ENCODE measurements around the gene DDX39B.
"Not testable (repeated sequence)": the region's sequence is repeated elsewhere in the genome, so short reads cannot be mapped to it uniquely, and the experiment has no call there.

DDX39B gene

DNA sequence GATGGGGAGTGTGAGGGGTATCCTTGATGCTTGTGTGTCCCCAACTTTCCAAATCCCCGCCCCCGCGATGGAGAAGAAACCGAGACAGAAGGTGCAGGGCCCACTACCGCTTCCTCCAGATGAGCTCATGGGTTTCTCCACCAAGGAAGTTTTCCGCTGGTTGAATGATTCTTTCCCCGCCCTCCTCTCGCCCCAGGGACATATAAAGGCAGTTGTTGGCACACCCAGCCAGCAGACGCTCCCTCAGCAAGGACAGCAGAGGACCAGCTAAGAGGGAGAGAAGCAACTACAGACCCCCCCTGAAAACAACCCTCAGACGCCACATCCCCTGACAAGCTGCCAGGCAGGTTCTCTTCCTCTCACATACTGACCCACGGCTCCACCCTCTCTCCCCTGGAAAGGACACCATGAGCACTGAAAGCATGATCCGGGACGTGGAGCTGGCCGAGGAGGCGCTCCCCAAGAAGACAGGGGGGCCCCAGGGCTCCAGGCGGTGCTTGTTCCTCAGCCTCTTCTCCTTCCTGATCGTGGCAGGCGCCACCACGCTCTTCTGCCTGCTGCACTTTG is 33.6 kb upstream of the DDX39B start, which contains the start of gene TNF:
Gene TNF, plus strand, starts transcription at position 231 of the 567 bp plus-strand sequence. Its CDS starts 177 bp downstream, at position 408.
- DNase-seq: no peak

DNA sequence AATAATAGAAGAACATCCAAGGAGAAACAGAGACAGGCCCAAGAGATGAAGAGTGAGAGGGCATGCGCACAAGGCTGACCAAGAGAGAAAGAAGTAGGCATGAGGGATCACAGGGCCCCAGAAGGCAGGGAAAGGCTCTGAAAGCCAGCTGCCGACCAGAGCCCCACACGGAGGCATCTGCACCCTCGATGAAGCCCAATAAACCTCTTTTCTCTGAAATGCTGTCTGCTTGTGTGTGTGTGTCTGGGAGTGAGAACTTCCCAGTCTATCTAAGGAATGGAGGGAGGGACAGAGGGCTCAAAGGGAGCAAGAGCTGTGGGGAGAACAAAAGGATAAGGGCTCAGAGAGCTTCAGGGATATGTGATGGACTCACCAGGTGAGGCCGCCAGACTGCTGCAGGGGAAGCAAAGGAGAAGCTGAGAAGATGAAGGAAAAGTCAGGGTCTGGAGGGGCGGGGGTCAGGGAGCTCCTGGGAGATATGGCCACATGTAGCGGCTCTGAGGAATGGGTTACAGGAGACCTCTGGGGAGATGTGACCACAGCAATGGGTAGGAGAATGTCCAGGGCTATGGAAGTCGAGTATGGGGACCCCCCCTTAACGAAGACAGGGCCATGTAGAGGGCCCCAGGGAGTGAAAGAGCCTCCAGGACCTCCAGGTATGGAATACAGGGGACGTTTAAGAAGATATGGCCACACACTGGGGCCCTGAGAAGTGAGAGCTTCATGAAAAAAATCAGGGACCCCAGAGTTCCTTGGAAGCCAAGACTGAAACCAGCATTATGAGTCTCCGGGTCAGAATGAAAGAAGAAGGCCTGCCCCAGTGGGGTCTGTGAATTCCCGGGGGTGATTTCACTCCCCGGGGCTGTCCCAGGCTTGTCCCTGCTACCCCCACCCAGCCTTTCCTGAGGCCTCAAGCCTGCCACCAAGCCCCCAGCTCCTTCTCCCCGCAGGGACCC is 32.6 kb upstream of the DDX39B start:
- DNase-seq: no peak

DNA sequence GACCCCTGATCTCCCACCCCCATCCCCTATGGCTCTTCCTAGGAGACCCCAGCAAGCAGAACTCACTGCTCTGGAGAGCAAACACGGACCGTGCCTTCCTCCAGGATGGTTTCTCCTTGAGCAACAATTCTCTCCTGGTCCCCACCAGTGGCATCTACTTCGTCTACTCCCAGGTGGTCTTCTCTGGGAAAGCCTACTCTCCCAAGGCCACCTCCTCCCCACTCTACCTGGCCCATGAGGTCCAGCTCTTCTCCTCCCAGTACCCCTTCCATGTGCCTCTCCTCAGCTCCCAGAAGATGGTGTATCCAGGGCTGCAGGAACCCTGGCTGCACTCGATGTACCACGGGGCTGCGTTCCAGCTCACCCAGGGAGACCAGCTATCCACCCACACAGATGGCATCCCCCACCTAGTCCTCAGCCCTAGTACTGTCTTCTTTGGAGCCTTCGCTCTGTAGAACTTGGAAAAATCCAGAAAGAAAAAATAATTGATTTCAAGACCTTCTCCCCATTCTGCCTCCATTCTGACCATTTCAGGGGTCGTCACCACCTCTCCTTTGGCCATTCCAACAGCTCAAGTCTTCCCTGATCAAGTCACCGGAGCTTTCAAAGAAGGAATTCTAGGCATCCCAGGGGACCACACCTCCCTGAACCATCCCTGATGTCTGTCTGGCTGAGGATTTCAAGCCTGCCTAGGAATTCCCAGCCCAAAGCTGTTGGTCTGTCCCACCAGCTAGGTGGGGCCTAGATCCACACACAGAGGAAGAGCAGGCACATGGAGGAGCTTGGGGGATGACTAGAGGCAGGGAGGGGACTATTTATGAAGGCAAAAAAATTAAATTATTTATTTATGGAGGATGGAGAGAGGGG is 31.7 kb upstream of the DDX39B start:
- no peak for DNase-seq

DNA sequence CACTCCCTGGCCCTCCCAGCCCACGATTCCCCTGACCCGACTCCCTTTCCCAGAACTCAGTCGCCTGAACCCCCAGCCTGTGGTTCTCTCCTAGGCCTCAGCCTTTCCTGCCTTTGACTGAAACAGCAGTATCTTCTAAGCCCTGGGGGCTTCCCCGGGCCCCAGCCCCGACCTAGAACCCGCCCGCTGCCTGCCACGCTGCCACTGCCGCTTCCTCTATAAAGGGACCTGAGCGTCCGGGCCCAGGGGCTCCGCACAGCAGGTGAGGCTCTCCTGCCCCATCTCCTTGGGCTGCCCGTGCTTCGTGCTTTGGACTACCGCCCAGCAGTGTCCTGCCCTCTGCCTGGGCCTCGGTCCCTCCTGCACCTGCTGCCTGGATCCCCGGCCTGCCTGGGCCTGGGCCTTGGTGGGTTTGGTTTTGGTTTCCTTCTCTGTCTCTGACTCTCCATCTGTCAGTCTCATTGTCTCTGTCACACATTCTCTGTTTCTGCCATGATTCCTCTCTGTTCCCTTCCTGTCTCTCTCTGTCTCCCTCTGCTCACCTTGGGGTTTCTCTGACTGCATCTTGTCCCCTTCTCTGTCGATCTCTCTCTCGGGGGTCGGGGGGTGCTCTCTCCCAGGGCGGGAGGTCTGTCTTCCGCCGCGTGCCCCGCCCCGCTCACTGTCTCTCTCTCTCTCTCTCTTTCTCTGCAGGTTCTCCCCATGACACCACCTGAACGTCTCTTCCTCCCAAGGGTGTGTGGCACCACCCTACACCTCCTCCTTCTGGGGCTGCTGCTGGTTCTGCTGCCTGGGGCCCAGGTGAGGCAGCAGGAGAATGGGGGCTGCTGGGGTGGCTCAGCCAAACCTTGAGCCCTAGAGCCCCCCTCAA is 30.5 kb upstream of the DDX39B start, which contains the start of gene LTA:
Gene LTA, plus strand, starts transcription at position 249 of the 871 bp plus-strand sequence. Its CDS starts 454 bp downstream, at position 703.
- DNase-seq: no peak

DNA sequence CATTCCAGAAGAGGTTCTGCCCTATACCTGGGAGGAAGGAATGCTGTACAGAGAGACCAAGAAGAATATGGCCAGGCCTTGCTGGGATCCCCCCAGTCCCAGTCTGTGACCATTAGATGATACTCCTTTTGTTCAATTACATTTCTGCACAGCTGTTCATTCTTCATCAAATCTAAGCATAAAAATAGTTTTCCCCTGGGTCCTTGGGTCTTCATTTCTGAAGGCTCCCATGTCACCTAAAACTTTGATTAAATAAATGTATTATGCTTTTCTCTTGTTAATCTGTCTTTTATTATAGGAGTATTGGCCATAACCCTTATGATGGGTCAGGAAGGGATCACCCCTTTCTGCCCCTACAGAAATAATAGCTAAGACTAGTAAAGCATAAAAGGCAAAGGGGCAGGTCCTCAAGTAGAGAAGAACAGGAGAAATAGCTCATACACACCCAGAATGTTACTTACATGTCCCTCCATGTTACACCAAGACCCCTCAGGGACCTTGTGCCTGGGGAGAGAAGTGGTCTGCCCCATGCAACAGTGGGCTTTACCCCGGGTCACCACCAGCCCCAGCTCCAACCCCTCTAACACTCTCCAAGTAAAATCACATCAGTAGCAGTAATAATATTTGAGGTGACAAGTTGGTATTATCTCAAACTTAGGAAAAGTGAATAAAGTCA is 28.2 kb upstream of the DDX39B start:
- DNase-seq: no peak

DNA sequence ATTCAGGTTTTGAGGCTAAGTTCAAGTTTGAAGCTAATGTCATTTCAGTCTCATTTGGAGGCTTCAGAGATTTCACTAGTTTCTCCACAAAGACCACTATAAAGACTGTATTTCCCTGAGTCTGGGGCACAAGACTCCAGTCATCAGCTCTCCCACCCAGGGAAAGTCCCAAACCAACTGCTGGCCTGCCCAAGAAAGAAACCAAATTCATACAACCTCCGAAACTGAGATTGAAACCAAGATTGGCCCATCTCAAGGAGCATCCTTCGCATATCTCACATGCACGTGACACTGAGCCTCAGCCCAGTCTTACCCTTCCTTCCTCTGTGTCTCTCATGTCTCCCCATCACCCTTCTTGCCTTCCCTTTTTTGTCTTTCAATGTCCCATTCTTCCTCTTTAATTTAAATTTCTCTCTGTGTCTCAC is 26.7 kb upstream of the DDX39B start:
- DNase-seq: no peak

DNA sequence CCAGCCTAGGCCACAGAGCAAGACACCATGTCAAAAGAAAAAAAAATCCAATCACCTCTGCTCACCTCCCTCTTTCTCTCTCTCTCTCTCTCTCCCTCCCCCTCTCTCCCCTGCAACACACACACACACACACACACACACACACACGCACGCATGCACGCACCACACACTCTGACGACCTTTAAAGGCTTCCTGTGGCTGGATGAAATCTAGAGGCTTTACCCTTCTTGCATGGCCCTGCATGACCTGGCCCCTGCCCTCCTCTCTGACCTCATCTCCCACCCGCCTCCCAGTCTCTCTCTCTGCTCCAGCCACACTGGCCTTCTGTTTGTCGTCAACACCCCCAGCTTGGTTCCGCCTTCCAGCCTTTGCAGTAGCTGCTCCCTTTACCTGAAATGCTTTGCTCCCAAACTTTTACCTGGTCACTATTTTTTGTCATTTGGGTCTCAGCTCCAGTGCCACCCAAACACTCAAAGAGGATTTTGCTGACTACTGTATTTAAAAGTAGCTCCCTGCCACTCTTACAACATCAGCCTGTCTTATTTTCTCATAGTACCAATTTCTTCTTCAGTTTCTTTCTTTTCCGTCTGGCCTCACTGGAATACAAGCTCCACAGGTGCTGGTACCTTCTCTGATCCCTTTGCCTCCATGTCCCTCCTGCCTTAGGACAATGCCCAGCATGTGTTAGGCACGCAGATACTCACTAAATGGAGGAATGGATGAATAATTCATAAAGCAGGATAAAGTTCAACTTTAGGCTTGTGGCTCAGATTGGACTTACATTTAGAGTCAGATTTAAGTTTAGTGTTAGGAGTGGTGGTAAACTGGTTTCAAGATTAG is 25.9 kb upstream of the DDX39B start:
- no peak for DNase-seq

DNA sequence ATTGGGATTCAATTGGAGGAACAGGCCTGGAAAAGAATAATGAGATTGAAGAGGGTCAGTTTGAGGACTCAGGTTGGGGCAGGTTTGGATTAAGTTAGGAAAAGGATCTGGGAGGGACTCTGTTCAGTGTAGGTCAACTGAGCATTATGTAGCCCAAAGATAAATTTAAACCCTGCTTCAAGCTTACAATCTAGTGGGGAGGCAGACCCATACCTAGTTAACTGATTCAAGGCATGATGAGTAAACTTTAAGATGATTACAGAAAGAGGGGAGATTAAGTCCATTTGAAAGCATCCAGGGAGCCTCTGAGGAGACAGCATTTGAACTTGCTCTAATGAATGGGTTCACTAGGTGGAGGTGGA is 18.9 kb upstream of the DDX39B start:
- DNase-seq: no peak

DNA sequence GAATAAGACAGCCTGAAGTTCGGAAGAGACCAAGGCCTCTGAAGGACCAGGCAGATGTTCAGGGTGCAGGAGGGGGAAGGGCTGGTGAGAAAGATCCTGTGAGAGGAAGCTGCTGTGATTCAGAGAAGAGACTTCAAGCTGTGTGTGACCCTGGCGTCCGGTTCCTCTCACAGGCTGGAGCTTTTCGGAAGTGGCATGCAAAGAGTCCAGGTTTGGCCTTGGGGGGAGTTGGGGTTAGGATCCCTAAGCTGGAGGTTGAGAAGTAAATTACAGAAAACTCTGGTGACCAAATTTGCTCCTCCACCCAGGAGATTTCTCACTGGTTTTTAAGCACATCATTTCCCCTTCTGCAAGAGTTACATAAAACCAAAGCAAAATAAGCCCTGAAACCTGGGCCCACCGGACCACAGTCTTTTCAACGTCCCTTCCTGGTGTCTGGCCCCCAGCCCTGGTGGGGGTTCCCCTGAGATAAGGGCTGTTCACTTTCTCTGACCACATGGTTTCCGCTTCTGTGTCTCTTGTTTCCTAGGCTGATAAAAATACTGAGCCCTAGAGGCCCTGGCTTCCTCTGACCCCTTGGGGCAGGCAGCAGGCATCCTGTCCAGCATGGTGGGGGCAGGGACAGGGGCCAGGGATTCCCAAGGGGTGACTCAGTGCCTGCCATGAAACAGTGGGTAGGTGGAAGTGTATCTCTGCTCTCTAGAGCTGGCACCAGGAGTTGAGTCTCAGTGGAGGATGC is 18.3 kb upstream of the DDX39B start:
- no peak for DNase-seq

DNA sequence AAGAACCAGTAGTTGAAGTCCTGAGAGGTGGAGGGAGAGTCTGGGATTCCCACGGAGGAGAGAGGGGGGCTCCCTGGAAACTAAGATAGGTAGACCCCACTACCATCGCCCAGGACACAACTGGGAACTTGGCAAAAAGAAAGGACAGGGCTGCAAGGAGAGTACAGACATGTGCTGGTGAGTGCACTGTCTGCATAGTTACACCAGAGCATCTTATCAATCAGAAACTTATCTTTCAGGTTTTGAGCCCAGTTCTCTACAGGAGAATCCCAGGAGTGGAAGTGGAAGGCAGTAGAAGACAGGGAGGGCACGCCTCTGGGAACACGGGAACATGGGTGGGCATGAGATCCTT is 17.8 kb upstream of the DDX39B start:
- no peak for DNase-seq

DNA sequence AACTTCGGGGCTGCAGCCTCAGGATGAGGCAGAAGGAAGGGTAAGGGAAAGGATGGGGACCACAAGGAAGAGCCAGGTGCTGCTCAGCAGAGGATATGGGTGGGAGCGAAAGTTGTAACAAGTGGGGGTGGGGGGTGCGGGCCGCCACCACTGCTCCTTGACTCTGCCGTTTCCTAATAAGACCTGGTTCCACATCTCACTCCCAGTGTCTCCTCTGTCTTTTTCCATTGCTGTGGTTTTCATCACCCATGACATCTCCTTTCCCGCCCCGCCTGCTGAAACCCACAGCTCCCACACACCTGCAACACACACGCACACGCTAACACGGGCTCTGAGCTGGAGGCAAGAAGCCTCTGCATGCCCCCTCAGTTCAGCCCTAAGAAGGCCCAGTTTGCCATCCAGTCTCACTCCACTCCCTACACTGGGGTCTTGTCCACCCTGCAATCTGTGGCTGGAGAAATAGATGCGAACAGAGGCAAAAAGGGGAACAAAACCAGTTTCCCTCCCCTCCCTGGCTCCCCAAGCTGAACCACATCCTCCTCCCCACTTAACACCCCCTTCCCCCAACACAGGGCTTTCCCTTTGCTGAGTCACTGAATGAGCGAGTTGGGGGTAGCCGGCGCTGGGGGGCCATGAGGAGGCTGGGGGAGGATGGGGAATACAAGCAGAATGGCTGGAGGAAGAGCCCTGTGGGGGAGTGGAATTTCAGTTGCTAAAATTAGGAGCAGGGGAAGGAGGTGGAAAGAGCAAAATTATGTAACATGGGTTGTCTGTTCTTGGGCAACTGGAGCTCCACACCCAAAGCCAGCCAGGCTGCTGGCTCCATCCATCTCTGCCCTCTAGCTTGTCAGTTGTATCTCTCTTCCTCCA is 17.1 kb upstream of the DDX39B start:
- DNase-seq: no peak

DNA sequence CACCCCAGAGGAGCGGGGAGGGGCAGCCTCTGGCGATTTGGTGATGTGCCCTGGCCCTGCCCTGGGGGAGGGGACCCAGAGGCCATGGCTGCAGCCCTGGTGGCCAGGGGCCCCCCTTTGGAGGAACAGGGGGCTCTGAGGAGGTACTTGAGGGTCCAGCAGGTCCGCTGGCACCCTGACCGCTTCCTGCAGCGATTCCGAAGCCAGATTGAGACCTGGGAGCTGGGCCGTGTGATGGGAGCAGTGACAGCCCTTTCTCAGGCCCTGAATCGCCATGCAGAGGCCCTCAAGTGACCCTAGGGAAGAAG is 16.5 kb upstream of the DDX39B start:
- DNase-seq: no peak

DNA sequence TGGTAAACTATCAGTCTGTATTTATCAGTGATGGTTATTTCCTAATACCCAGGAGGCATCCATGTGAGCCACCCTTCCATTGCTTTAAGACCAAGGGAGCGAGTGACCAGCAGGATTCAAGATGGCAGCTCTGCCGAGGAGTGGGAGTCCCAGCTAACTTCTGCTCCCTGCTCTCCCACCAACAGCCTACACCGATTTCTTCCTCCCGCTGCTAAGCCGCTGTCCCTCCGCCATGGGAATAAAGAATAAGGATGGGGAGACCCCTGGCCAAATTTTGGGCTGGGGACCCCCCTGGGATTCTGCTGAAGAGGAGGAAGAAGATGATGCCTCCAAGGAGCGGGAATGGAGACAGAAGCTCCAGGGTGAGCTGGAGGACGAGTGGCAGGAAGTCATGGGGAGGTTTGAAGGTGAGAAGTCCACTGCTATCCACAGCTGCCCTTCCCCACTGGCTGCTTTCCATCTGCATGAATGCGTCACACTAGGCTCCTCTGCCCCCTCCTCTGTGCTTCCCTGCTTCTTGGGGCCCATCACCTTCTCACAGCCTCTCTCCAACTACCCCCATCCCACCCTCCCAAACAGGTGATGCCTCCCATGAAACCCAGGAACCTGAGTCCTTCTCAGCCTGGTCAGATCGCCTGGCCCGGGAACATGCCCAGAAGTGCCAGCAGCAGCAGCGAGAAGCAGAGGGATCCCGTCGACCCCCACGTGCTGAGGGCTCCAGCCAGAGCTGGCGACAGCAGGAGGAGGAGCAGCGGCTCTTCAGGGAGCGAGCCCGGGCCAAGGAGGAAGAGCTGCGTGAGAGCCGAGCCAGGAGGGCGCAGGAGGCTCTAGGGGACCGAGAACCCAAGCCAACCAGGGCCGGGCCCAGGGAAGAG is 15.9 kb upstream of the DDX39B start:
- DNase-seq: no peak

DNA sequence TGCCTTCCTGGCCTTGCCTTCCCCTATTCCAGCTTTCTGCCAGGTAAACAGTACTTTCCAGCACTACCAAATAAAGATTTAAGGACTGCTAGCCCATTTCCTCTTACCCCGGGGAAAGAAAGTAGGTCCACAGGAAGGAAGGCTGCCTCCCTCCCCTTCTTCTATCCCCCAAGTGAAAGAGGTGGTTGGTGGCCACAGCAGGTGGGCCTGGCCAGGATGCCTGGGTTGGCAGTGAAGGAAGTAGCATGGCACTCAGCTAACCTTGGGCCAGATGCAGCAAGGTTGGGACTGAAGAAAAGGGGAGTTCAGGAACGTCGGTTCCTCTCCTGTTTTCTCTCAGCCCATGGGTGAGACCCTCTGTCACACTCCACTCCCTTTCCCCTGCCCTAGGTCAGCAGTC is 14.5 kb upstream of the DDX39B start:
- no peak for DNase-seq

DNA sequence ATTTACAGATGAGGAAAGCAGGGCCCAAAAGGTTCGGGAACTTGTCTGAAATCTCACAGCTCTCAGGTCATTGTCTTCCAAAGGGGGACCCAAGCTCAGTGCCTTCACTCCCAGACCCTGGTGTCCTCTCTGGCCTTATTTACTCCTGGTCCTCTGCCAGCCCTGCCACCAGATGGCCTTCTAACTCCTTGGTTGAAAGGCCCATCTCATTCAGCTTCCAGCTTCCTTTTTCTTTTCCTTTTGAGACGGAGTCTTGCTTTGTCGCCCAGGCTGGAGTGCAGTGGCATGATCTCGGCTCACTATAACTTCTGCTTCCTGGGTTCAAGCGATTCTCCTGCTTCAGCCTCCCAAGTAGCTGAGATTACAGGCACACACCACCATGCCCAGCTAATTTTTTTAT is 9.6 kb upstream of the DDX39B start:
- not testable (repeated sequence) for DNase-seq

DNA sequence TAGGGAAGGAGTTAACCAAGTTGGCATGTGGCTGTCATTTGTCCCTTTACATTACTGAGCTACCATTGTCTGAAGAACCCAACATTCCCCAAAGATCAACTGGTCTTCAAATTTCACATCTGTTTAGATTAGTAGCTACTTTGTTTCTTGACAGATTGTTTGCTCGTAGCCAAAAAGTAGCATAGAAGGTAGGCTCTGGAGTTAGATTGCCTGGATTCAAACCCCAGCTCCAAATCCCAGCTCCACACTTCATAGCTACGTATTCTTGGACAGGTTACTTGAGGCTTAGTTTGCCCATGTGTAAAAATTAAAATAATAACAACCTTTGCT is 6.7 kb upstream of the DDX39B start:
- no peak for DNase-seq

DNA sequence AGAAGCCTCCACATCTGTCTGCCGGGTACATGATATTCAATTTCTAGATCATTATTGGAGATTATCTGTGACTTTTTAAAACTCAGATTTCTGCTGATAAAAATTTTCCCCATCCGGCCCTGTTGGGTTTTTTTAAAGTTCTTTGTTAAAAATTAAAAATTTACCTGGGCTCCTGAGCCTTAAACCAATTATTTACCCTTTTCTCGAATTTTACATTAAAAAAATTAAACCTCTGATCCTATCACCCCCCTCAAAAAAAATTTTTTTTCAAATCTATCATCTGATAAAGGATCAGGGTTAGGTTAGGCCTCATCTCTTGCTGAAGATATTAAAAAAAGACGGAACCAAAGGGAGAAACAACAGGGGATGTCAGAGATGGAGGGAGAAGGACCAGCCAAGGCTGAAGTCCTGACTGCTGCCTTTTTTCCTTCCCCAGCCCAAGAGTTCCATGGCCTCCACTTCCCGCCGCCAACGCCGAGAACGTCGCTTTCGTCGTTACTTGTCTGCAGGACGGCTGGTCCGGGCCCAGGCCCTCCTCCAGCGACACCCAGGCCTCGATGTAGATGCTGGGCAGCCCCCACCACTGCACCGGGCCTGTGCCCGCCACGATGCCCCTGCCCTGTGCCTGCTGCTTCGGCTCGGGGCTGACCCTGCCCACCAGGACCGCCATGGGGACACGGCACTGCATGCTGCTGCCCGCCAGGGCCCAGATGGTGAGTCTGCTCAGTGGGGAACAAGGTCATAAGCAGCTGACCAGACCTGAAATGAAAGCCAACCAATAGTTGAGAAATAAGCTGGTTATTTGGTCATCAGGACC is 6.1 kb upstream of the DDX39B start:
- no peak for DNase-seq
